Smooth muscle cell of the pulmonary artery (primary cell): ENCODE results near the gene RPGRIP1L. TPM values are rescaled to one million over a fixed set of nuclear protein-coding genes. Genes with fewer than 3 reads are reported as not detected.

Experiments
- total RNA-seq: library from RNA; depleted of rRNA; stranded (reverse); fragments of >200 nt; gene quantifications from 2 replicates; pipeline ENCODE4 v1.2.3, GENCODE V29; 2014

The RPGRIP1L gene
- total RNA-seq, result 14.8 and 15.3 TPM in 2 replicates

DNA sequence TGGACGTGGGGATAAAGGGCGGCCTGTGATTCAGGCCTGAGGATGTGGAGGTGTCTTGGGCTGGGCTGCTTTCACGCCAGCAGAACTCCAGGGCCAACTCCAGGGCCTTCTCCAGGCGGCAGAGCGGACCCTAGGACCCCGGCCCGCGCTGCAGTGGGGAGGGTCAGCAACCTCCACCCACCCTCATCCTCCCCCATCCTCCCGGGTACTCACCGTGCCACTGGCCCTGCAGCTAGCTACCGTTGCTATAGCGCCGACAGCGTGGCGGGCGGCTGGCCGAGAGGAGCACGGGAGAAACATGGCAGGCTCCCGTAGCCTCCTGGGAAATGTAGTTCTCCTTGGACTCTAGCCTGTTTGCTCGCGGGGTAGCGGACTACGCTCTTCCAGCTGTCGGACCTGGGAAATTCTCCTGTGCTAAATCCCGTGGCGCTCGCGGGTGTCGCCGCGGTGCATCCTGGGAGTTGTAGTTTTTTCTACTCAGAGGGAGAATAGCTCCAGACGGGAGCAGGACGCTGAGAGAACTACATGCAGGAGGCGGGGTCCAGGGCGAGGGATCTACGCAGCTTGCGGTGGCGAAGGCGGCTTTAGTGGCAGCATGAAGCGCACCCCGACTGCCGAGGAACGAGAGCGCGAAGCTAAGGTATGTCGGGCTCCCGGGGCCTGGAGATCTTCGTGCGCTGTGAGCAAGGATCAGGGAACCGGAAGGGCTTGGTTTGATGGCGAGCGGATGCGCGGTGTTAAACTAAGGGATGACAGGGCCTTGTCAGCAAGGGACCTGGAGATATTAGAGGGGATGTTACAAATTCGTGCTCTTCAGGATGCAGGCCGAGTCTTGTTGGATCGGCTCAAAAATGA, at the start of gene RPGRIP1L, which contains the start of gene FTO:
Gene RPGRIP1L, minus strand, starts transcription at position 270 of the 855 bp plus-strand sequence. CDS start 3,136 bp downstream, outside the sequence.
Gene FTO, plus strand, starts transcription at position 567 of the 855 bp plus-strand sequence.

Other genes with a start within 250 kb of the RPGRIP1L start
- gene AKTIP, start 200.7 kb downstream of the RPGRIP1L start, total RNA-seq, result 24.4 and 27.4 TPM in 2 replicates
- gene FTO, start 297 bp upstream of the RPGRIP1L start, total RNA-seq, result 117 and 124 TPM in 2 replicates